HG03175 (cell line): ENCODE results near the gene CLDN7.

ENCODE experiments used
- ATAC-seq: cut with Tn5 transposase; IDR thresholded peaks from one replicate; pipeline ENCODE4 v1.9.1; 2021; ENCODE audit warnings: mild to moderate bottlenecking, moderate library complexity; ENCODE audit not compliant: unreplicated experiment

The CLDN7 gene

DNA sequence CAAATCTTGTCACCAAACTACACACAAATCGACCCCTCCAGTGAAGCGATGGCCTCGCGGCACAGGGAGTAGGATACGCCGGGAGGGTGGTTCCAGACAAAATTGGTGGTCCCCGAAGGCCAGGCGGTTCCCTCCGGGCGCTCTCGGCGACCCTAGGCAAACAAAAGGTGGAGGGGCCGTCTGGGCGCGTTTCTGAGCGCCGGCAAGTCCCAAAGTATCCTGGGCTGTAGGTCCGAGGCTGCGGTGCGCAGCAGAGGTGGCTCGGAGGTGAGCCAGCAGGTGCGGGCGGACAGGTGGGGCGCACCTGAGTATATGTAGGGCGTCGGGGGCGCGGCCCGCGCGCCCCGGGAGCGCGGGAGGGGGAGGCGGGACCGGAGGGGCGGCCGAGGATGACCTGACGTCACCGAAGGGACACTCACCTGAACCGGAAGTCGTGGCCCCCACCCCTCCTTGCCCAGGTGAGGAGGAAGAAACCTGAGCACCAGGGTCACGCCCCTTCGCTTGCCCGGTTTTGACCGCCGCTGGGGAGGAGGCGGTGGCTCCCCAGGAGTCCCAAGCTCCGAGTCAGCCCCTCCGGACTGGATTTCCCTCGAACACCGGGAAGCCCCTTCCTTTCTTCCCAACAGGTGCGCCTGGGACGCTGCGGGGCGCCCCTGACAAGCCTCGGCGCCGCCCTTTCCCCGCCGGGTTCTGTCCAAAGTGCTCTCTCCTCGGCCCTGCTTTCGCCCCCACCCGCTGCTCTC, at the start of gene CLDN7:
CLDN7 (minus strand) TSS at position 287 of the 743 bp plus-strand sequence. CDS start 435 bp downstream, outside the sequence.
- no peak for ATAC-seq

GRCh38 chr17:7311110-7311705, 48.9 kb upstream of the CLDN7 start:
- no peak for ATAC-seq

DNA sequence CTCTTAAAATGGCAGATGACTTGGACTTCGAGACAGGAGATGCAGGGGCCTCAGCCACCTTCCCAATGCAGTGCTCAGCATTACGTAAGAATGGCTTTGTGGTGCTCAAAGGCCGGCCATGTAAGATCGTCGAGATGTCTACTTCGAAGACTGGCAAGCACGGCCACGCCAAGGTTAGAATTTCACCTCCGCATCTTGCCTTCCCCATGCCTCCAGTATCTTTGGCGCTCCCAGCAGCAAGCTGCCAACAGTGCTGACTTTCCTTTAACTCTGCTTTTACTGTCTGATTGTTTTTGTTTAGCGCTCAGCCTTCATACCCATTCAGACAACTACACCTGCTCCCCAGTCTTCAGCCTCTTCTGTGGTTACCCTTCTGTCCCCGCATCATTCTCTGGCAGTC, 47.4 kb upstream of the CLDN7 start:
- ATAC-seq = no peak

GRCh38 chr17:7308625-7309433, 46.6 kb upstream of the CLDN7 start:
- no peak for ATAC-seq

GRCh38 chr17:7307686-7308624, 45.7 kb upstream of the CLDN7 start:
- no peak for ATAC-seq

DNA sequence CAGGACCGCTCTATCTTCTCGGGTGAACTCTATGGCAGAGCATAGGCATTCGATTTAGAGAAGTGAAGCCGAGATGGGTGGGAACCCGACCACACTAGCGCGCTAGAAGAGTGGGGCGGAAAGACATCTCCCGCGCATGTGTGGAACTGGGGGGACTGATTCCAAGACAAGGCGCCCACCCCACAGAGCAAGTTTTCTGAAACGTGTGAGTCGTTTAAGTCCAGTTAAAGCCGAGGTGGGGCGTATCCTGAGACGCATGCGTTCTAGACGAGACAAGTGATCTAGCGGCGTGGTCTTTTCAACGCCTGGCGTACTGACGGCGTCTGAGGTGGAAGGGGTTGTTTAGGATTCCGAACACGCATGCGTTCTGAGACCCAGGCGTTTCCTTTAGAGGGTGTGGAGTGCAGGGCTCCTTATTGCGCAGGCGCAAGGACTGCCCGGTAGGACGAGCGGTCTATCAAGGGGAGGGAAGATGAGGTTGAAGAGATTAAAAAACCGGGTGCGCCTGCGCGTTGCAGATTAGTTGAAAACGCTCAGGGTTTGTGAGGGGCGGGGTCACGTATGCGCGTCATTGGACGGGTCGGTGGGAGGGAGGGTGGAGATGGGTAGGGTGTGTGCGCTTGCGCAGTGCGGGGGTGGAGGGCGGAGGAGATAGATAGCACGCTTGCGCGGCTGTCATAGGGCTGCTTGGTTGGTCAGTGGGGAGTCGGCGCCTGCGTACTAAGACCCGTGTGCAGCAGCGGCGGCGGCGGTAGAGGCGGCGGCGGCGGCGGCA, 44.8 kb upstream of the CLDN7 start, which contains the start of gene EIF5A:
EIF5A (plus strand) TSS at position 718 of the 775 bp plus-strand sequence. CDS start 2,008 bp downstream, outside the sequence.
- ATAC-seq = peak; percentile 78

DNA sequence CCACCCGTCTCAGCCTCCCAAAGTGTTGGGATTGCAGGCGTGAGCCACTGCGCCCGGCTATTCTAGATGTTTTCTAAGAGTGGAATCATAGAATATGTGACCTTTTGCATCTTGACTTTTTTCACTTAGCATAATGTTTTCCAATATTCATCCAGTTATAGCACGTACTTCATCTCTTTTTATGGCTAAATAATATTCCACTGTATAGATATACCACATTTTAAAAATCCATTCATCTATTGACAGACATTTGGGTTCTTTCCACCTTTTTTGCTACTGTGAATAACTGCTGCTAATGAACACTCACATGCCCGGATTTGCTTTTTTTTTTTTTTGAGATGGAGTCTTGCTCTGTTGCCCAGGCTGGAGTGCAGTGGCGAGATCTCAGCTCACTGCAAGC, 41.9 kb upstream of the CLDN7 start:
- ATAC-seq = no peak

GRCh38 chr17:7296189-7296861, 34.0 kb upstream of the CLDN7 start:
- ATAC-seq = no peak

GRCh38 chr17:7295230-7296180, 33.2 kb upstream of the CLDN7 start:
- ATAC-seq = no peak

DNA sequence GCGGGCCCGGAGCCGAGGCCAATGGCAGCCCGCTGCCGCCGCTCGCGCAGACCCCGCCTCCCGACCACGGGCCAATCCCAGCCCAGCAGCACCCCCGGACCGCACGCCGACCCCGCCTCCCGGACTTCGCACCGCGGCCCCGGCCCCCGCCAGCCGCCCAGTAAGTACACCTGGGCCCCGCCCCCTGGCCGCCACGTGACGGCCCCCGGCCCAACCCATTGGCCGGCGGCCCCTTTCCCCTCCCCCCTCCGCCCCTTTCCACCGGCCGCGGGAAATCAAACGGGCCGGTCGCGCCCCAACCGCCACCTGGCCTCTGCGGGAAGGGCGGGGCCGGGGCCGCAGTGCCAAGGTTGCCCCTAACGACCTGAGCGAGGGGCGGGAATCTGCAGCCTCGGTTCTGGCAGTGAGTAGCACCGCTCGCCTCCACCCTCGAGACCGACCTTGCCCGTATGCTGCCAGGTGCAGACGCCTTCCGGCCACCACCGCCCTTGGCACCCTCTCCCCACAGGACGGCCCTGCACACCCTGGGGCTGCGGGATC, 32.4 kb upstream of the CLDN7 start, which contains the start of gene YBX2:
YBX2 (minus strand) TSS at position 26 of the 540 bp plus-strand sequence. CDS start 139 bp downstream, outside the sequence.
- no peak for ATAC-seq

- ATAC-seq = no peak
Measured at GRCh38 chr17:7293816-7294613, 31.7 kb upstream of the CLDN7 start.

DNA sequence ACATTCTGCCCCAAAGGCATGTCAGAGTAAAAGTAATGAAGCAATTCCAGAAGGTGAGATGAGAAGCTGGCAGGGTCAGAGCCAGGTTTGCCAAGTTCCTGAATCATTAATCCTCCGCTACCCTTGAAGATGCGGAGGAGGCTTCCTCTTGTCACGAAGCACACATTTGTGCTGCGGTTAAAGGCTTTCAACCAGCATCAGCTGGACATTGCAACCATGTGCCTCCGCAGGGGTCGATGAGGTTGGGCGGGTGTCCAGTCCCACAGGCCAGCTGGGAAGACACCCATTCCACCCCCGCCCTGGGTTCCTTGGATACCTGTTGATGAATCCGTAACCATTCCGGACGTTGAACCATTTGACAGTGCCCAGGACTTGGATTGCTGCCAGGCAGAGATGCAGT, 30.9 kb upstream of the CLDN7 start:
- ATAC-seq = no peak

DNA sequence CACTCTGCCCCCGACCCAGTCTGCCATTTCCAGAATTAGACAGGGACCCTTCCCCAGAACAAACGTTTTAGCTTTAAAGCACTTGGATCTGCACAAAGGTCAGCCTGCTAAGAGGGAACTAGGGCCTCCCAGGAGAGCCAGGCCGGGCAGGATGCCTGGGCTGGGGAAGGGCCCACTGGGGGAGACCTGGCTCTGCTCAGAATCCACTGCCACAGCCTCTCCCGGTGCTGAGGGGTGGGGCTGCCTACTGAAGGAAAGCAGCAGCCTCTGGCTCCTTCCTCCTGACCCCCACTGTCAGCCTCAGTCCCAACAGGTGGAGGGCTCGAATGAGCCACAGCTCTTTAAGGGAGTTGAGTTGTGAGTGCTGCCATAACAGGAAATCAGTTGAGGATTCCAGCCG, 30.5 kb upstream of the CLDN7 start:
- no peak for ATAC-seq

DNA sequence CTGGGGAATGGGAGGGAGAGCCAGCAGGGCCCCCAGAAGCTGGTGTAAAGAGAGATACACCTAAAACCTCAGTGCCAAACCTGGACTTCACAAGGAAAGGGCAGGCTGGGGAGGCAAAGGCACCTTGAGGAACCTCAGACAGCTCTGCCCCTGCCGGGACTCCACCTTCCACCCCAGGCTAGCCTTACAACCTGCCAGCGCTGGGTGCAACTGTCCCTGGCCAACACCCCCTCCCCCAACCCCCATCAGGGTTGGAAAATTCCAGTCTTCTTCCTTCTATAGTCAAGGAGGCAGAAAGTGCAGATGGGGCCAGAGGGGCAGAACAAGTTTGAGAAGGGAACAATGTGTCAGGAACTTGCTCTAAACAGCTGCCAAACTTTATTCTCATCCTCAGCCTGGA, 29.9 kb upstream of the CLDN7 start:
- no peak for ATAC-seq

- ATAC-seq = no peak
Measured at GRCh38 chr17:7290685-7291084, 28.4 kb upstream of the CLDN7 start.

DNA sequence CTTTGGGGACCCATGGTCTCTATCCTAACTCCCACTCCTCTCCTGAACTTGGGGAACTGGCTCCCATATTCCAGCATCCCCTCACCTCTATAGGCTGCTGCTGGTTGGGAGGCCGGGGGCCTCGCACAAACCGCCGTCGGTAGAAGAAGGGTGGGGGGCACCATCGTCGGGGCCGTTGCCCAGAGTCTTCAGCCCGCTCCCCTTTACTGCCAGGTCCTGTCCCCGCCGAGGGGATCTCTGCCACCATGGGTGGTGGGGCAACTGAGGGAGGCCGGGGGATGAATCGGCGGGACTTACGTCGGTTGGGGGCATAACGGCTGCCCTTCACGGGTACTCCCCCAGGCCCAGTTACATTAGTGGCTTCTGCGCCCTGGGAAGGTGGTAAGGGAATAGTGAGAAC, 27.9 kb upstream of the CLDN7 start:
- no peak for ATAC-seq
